ENCODE measurements around the gene MPZL1.

Gene MPZL1

DNA sequence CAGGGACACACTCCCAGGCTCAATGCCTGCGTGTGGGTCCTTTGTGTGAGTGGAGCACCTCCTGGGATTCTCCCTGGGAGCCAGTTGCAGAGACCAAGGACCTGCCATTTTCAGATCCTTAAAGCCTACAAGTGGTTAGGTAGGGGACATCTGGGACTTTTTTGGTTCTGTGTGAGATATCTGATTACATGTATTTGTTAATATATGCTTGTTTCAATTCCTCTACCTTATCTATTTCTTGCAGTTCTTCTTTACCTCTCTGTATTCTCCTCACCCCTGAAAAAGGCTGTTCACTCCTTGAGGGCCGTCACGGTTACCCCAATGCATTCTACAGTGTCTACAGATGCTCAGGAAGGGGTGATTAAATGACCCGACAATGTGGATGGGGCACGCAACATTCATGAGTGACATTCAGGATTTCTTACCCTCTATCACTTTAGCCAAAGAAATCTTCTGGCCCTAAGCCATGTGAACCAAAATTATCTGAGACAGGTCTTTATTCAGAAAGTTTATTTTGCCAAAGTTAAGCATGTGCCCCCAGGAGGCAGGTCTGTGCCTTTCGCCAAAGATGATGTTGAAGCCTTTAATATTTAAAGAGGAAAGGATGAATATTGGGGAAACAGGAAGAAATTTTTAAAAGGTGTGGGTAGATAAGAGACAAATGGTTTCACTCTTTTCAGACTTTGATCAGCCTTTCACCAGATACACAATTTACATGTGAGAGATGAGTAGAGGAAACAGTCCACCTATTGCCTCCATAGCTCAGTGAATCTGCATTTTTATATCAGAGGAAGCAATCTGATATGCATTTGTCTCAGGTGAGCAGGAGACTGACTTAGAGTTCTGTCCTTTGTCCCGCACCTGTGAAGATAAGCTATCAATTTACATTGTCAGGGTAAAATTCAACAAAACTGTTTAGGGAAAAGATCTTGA lies 44.6 kb upstream of the MPZL1 start:
- TF ChIP-seq, protein P1, sequence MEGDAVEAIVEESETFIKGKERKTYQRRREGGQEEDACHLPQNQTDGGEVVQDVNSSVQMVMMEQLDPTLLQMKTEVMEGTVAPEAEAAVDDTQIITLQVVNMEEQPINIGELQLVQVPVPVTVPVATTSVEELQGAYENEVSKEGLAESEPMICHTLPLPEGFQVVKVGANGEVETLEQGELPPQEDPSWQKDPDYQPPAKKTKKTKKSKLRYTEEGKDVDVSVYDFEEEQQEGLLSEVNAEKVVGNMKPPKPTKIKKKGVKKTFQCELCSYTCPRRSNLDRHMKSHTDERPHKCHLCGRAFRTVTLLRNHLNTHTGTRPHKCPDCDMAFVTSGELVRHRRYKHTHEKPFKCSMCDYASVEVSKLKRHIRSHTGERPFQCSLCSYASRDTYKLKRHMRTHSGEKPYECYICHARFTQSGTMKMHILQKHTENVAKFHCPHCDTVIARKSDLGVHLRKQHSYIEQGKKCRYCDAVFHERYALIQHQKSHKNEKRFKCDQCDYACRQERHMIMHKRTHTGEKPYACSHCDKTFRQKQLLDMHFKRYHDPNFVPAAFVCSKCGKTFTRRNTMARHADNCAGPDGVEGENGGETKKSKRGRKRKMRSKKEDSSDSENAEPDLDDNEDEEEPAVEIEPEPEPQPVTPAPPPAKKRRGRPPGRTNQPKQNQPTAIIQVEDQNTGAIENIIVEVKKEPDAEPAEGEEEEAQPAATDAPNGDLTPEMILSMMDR (IDR thresholded peaks at IDR 0.05), result no peak
- H3K9me3 Mint-ChIP-seq, result no peaks in the 10 kb centered on the region
- no peak for DNase-seq
- peaks cover 12% of the 10 kb centered on the region for H3K4me1 Mint-ChIP-seq
- H3K27me3 Mint-ChIP-seq (ENCODE audit: low read depth, poor library complexity), result peaks cover 6% of the 10 kb centered on the region
- no peaks in the 10 kb centered on the region for H3K36me3 Mint-ChIP-seq (ENCODE audit: low read depth)
- H3K27ac Mint-ChIP-seq, result no peak overlapping the region
- H3K4me3 Mint-ChIP-seq, result no peak overlapping the region

DNA sequence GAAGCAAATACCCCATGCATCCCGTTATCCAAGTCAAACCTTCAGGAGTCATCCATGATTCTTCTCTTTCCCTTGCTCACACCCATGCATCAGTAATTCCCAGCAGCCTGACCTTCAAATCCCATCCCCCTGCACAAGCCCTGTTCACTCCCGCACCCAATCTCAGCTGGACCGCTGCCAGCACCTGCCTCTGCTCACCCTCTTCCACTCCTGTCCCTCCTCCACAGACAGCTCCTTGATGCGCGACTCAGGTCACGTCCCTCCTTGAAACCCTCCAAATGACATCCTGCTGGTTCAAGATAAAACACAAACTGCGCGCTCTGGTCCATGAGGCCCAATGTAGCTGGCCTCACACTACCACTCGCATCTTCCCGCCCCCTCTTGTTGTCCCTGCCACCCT lies 43.4 kb upstream of the MPZL1 start:
- peaks cover 20% of the 10 kb centered on the region for H3K4me1 Mint-ChIP-seq
- no peaks in the 10 kb centered on the region for H3K9me3 Mint-ChIP-seq
- peaks cover 3% of the 10 kb centered on the region for H3K27me3 Mint-ChIP-seq (ENCODE audit: low read depth, poor library complexity)
- no peak overlapping the region for H3K27ac Mint-ChIP-seq
- no peak for DNase-seq
- TF ChIP-seq, protein P1 (IDR thresholded peaks at IDR 0.05), result no peak
- no peaks in the 10 kb centered on the region for H3K36me3 Mint-ChIP-seq (ENCODE audit: low read depth)
- no peak overlapping the region for H3K4me3 Mint-ChIP-seq

DNA sequence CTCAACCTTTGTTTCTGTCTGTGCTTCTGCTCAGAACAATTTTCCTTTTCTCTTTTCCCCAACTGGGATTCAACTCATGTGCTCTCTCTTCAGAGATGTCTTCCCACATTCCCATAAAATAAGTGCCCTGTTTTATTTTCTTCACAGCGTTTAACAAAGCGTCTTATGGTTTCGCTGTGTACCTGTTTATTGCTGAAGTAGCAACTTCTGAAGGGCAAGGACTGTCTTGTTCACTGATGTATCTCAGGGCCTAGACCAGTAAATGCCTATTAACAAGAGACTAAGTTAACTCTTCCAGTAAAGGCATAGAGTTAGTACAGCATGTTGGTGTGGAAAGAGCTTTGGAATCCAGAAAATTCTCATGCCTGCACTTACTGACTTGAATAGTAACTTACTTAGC lies 42.9 kb upstream of the MPZL1 start:
- Mint-ChIP-seq H3K9me3 (no peaks in the 10 kb centered on the region), H3K27me3 (ENCODE audit: low read depth, poor library complexity) (peaks cover 2% of the 10 kb centered on the region), H3K27ac (no peak overlapping the region), H3K4me3 (no peak overlapping the region), H3K36me3 (ENCODE audit: low read depth) (no peaks in the 10 kb centered on the region), H3K4me1 (peaks cover 24% of the 10 kb centered on the region)
- TF ChIP-seq, protein P1 (IDR thresholded peaks at IDR 0.05), result no peak
- DNase-seq, result no peak

DNA sequence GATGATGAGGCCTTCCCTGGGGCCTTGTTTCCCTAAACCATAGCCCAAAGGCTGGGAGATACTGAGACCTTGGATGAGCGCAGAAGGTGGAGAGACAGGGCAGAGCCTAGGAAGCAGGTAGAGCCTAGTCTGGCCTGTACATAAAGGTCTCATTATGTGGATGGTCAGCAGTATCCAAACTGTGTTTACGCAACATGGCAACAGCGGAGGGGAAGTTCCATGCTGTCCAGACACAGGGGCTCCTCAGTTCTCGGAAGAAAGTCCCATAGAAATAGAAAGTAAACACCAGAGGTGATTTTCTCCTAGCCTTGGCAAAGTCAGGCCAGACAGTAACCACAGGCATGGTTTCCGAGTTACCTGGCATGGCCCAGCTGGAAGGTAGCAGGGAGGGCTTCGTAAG lies 42.1 kb upstream of the MPZL1 start:
- DNase-seq, result no peak
- TF ChIP-seq, protein P1 (IDR thresholded peaks at IDR 0.05), result no peak
- Mint-ChIP-seq H3K4me1 (peaks cover 31% of the 10 kb centered on the region), H3K27ac (no peak overlapping the region), H3K36me3 (ENCODE audit: low read depth) (no peaks in the 10 kb centered on the region), H3K4me3 (no peak overlapping the region), H3K9me3 (no peaks in the 10 kb centered on the region), H3K27me3 (ENCODE audit: low read depth, poor library complexity) (peaks cover 4% of the 10 kb centered on the region)

DNA sequence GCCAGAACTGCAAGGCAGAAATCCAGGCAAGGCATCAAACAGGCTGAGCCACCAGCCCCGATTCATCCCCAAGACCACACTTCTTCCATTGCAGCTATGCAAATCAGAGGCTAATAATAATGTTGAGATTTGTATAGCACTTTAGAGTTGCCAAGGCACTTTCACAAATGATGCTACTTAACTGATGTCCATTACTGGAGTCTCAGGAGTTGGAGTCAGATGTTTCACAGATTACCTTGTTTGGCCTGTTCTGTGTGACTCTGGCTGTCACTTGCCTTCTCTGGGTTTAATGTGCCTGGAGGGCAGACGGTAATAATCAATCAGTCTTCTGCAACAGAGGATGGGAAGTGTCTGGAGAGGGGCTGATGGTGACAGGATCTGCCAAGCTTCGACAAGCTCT lies 40.8 kb upstream of the MPZL1 start:
- Mint-ChIP-seq H3K4me1 (peaks cover 44% of the 10 kb centered on the region), H3K36me3 (ENCODE audit: low read depth) (no peaks in the 10 kb centered on the region), H3K27me3 (ENCODE audit: low read depth, poor library complexity) (peaks cover 4% of the 10 kb centered on the region), H3K27ac (peak overlapping the region; percentile 57), H3K4me3 (no peak overlapping the region), H3K9me3 (no peaks in the 10 kb centered on the region)
- no peak for DNase-seq
- TF ChIP-seq, protein P1 (IDR thresholded peaks at IDR 0.05), result no peak
